ENCODE measurements around the gene PCNX2. TPM values are rescaled to one million over a fixed set of nuclear protein-coding genes. Genes with fewer than 3 reads are reported as not detected.

The PCNX2 gene
- total and polyA plus RNA-seq, 2 of the 8 experiments (the other 6 are each of a cell fraction or from before 2014, with no cell fraction given): 46.1 to 57.6 TPM

DNA sequence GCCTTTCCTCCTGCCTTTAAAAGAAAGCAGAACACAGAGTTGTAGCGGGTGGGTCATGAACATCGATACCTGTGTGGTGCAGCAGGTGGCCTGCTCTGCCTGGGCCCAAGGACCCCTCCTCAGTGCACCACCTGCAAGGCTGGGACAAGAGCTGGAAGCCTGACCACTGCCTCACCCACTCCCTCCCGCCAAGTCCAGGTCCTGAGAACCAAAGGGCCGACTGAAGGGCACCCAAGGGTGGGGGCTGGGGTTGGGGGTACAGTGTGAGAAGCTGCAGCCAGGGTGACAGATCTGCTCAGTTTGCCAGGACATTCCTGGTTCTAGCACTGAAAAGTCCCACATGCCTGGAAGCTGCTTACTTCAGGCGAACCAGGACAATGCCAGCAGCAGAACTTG, 309.0 kb downstream of the PCNX2 start (continued):
- TF ChIP-seq SAP30 (IDR thresholded peaks at IDR 0.05; ENCODE audit: insufficient read depth, insufficient replicate concordance, low read length): no peak
- TF ChIP-seq CEBPB (IDR thresholded peaks at IDR 0.05; ENCODE audit: low read depth, low read length): no peak
- TF ChIP-seq CREB1 (IDR thresholded peaks at IDR 0.05): no peak
